GM19395 (cell line): ENCODE measurements around the gene CHST11.

Source experiments
- ATAC-seq: cut with Tn5 transposase; IDR thresholded peaks from one replicate; pipeline ENCODE4 v1.9.1; 2021; ENCODE audit warnings: mild to moderate bottlenecking, moderate library complexity; ENCODE audit not compliant: unreplicated experiment

The CHST11 gene

DNA sequence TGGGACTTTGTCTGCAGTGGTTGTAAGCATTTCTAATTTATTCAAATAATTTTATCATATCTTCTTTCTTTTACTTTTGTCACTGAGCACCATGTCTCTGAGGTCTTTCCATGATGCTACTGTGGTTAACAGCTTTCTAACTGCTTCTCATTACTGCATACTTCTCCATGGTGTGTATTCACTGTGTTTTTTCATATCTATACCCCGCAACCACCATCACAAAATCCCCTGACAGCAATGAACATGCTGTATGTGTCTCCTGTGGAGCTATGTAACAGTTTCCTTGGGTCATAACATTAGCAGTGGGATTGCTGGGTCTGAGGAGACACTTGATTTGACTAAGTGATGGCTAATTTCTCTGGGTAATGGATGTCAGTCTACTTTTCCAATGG lies 29.2 kb upstream of the CHST11 start:
- ATAC-seq, result no peak

DNA sequence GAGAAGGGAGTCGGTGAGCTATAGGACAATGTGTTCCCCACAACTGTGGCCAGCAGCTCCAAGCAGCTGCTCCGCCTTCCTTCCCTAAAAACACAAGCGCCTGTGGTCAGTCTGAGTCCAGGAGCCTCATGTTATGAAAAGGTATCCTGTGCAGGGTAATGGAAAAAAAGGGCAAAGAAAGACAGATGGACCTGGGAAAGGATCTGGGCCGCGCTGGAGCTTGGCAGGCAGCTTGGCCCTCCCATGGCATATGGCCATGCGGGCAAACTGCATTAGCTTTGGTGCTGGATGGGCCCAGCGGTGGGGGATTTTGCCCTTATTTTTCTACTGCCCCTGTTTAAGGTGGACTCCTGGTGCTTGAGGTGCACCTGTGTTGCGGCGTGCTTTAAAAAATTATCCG lies 23.7 kb upstream of the CHST11 start:
- ATAC-seq, result no peak

DNA sequence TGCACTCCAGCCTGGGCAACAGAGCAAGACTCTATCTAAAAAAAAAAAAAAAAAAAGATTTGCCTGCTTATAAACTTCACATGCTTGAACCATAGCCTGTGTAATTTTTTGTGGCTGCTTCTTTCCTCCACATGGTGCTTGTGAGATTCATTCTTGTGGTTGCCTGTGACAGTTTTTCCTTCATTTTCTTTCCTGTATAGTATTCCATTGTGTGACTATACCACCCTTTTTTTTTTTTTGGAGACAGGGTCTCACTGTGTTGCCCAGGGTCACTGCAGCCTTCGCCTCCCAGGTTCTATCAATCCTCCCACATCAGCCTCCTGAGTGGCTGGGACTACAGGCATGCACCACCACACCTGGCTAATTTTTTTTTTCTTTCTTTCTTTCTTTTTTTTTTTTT lies 22.6 kb upstream of the CHST11 start:
- no peak for ATAC-seq

DNA sequence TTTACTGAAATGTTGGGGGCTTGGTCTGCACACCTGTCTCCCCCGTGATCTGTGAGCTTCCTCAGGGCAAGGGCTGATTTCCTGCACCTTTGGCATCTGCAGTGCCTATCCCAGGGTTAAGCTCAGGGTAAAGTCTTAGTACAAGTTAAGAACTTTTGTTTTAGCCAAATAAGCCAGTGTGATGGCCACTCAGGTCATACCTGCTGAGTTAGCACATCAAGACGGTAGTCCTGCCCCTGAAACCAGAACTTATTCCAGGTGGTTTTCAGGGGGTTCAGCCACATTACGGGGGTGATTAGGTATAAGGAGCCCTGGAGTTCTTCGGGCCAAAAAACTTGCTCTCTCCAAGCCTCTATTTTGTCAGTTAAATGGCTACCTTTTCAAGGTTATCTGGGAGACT lies 21.6 kb upstream of the CHST11 start:
- no peak for ATAC-seq

DNA sequence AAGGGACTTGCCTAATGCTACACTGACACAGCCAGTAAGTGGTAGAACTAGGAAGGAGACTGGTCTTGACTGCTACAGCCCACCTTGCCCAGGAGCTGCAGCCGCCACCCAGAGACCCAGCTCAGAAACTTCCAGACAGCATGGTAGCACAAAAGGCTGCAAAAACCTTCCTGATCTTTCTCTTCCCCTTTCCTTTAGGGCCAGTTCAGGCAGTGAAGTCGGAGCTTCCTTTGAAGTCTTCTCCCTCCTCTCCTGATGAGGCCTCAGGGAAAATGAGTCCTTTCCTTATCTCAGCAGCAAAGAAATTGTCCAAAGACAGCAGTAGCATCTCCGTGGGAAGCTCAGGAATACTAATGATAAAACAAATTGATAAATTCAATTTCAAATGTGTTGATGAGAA lies 21.0 kb upstream of the CHST11 start:
- ATAC-seq, result no peak

DNA sequence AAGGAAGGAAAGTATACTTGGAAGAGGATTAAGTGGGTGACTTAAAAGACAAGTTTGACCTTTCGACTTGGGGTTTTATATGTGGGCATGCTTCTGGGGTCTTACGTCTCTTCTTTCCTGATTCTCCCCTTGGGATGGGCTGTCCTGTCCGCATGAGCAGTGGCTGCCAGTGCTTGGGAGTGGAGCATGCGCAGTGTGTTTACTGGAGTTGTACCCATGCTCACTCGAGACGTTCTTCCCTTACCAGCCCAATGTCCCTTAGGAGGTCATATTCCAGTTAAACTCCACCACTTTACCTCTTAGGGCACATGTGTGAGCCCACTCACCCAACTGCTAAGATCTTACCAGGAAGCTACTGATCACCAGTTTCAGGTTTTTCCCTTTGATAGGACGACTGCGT lies 20.0 kb upstream of the CHST11 start:
- ATAC-seq, result no peak

DNA sequence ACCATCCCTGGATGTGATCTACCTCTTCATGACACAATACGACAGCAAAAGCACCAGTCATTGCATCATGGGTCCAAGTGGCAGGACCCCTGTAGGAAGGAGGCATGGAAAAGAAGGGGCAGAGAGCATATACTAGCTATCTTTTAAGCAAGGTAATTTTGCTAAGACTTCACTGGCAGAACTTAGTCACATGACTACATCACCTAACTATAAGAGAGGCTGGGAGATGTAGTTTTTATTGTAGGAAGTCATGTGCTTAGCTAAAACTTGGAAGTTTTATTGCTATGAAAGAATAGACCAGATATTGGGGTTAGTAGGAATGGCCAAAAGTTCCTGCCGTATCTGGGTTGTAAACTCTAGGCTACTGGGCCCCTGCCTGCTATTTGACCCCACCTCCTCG lies 18.6 kb upstream of the CHST11 start:
- no peak for ATAC-seq

DNA sequence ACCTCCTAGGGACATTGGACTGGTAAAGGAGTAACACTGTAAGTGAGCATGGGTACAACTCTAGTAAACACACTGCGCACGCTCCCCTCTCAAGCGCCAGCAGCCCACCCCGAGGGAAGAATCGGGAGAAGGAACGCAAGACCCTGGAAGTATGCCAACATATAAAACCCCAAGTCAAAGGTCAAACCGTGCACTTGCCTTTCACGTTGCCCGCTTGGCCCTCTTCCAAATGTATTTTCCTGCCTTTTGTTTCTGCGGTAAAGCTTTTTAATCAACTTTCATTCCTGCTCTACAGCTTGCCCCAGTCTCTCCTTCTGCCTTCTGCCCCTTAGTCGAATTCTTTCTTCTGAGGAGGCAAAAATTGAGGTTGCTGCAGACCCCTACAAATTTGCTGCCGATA lies 17.6 kb upstream of the CHST11 start:
- ATAC-seq, result no peak

DNA sequence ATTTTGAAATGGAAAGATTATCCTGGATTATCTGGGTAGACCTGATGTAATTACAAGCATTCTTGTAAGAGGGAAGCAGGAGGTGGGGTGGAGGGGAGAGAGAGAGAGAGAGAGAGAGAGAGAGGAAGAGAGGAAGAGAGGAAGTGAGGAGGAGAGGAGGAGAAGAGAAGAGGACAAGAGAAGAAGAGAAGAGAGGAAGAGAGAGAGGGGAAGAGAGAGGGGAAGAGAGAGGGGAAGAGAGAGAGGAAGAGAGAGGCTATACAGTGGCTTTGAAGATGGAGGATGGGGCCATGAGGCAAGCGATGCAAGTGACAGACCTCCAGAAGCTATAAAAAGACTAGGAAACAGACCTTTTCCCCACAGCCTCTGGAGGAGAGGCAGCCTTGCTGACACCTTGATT lies 13.7 kb upstream of the CHST11 start:
- ATAC-seq, result no peak

DNA sequence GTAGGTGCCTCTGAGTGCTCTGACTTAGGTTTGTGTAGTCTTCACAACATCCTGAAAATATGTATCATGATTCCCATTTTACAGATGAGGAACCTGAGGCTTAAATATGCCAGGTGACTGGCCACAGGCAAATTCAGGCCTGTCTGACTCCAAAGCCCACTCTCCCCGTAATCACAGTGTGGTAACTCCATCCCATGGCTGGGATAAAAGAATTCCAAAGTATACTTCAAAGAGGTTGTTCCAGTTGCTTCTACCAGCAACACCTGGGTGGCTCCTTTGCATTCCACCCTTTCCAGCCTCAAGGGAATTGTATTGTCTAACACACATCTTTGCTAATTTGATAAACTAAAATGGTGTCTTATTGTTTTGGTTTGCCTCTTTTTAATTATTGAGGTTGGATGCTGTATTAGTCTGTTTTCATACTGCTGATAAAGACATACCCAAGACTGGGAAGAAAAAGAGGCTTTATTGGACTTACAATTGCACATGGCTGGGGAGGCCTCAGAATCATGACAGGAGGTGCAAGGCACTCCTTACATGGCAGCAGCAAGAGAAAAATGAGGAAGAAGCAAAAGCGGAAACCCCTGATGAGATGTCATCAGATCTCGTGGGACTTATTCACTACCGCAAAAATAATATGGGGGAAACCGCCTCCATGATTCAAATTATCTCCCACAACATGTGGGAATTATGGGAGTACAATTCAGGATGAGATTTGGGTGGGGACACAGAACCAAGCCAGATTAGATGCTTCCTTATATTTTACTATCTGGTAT lies 9.9 kb upstream of the CHST11 start:
- no peak for ATAC-seq

DNA sequence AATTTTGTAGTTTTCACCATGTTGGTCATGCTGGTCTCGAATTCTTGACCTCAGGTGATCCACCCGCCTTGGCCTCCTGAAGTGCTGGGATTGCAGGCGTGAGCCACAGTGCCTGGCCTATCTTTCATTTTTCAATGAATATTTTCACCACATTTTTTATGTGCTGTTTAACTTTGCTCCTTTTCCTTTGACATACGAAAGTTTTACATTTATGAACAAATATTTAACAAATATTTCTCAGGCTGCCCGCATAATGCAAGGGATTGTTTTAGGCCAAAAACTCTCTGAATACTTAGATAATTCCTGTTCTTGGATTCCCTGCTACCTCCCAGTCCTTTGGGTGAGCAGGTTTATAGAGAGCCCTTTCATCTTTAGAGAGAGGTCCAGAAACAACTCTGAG lies 8.7 kb upstream of the CHST11 start:
- ATAC-seq, result no peak

DNA sequence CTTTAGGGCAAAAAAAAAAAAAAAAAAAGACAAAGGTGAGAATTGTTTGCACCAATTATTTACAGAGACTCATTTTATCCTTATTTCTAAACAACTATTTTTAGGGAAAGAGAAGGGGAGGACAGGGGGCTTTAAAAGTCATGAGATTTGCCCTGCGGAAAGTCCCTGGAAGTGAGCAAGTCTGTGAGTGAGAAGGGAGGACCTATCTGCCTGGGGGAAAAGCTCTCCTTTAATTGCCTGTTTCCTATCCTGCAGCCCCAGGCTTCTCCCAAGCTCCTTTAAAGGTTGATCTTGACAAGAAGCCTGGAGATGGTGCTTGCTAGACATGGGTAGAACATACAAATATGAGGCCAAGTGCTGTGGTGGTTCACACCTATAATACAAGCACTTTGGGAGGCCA lies 8.3 kb upstream of the CHST11 start:
- no peak for ATAC-seq

DNA sequence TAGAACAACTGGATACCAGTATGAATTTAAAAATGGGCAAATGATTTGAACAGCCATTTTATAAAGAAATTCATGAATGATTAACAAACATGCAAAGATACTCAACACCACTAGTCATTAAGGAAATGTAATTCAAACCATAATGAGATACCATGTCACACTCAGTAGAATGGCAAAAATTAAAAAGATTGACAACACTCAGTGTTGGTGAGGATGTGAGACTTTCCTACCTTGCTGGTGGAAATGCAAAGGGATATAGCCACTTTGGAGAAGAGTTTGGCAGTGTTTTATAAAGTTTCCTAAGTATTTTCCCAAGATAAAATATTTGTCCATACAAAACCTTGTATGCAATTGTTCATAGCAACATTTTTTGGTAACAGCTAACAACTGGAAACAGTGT lies 6.0 kb upstream of the CHST11 start:
- no peak for ATAC-seq

DNA sequence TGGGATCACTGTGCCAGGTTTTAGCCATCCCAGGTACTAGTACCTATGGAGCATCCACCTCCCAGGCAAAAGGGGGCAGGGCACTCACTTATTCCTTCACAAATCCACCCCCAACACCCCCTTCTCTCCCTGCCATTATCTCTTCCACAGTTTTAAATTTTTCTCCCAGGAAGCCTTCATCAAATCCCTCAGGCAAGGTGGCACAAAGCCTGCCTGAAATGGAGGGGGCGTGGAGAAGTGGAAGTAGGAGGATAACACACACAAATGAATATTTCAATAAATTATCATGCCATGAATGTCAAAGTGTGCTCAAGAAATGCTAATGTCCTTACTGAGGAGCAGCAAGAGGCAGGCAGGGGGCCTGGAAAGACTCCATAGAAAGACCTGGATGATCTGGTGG lies 4.7 kb upstream of the CHST11 start:
- ATAC-seq, result no peak

DNA sequence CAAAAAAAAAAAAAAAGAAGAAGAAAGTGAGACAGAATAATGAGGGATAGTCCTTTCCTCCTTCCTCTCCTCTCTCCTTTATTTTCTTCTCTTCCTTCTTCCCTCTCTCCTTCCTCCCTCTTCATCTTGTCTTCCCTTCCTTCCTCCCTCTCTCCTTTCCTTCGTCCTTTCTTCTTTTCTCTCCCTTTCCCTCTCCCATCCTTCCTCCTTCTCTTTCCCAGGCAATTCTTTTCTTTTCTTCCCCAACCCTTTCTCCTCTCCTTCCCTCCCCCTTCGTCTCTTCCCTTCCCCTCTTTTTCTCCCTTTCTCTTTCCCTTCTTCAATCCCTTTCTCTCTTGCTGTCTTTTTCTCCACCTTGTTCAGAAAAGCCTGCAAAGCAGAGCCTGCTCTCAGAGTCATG lies 3.6 kb upstream of the CHST11 start:
- no peak for ATAC-seq

DNA sequence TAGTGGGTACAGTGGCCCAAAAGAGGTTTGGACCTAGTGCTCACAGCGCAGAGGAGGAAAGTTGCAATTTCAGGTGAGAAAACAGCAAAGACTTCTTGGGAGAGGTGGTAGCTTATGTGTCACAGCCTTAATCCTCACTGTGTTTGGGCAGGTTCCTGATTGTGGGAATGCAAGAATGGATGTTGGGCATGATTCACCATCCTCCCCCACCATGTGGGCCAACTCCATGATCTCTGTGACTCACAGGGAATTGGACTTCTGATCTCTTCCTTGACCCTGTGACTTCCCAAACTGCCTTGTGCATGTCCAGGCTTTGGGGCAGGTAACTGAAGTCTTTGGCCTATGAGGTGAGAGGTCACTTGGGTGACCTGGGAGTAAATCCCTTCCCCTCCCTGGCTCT lies 1.8 kb upstream of the CHST11 start:
- no peak for ATAC-seq

DNA sequence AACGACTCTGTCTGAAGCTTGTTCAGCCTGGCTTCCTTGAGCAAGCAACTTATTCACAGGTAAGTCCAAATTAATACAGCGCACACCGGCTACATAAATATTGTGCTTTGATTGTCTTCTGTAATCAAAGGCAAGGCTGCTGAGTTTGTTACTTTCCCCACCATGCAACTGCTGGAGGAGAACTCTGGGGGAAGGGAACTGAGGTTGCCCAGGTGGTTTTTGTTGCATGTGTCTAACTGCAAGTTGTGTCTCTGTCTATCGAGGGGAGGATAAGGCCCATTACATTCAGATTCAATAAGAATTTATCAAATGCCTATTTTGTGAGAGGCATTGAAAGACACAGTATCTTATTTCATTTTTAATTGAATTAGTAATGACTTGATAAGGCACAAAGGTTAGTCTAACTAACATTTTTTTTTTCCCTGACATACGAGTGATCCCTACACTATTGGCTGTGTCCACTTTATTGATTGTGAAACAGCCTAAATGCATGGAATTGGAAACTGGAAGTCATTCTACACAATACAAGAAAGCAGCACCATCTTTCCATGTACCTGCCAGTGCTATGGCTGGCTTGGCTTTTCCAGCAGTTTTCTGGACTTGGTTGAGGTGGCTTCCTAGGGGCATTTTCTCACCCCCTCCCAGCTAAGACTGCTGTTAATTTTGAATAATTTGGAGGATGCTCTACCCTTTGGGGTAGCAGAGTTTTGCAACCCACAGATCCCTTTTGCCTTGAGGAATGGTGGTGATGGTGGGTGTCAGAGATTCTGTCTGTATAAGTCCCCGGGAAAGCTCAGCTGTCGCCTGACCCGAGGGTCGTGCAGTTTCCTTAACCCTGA lies 951 bp upstream of the CHST11 start:
- no peak for ATAC-seq

DNA sequence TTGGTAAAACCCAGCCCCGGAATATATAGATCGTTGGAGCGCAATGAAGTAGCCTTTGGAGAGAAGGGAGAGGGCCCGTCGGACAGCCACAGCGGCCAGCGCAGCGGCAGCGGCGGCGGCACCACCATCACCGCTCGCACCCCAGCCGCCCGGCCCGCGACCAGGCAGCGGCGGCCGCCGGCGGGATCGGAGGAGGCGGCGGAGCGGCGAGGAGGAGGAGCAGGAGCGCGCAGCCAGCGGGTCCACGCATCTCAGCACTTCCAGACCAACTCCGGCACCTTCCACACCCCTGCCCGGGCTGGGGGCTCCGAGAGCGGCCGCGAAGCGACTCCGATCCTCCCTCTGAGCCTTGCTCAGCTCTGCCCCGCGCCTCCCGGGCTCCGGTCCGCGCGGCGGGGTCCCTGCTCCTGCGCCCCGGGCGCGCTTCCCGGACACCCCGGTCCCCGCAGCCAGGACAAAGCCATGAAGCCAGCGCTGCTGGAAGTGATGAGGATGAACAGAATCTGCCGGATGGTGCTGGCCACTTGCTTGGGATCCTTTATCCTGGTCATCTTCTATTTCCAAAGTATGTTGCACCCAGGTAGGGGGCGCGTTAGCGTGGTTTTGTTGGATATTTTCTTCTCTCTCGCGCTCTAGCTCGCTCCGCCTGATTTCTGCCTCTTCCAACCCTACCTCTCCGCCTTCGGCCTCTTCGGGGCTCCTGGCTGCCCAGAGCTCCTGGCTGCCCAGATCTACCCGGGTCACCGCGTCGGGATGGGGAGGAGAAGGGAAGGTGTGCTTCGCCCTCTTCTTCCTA lies 400 bp downstream of the CHST11 start:
- ATAC-seq, result peak; percentile 33

DNA sequence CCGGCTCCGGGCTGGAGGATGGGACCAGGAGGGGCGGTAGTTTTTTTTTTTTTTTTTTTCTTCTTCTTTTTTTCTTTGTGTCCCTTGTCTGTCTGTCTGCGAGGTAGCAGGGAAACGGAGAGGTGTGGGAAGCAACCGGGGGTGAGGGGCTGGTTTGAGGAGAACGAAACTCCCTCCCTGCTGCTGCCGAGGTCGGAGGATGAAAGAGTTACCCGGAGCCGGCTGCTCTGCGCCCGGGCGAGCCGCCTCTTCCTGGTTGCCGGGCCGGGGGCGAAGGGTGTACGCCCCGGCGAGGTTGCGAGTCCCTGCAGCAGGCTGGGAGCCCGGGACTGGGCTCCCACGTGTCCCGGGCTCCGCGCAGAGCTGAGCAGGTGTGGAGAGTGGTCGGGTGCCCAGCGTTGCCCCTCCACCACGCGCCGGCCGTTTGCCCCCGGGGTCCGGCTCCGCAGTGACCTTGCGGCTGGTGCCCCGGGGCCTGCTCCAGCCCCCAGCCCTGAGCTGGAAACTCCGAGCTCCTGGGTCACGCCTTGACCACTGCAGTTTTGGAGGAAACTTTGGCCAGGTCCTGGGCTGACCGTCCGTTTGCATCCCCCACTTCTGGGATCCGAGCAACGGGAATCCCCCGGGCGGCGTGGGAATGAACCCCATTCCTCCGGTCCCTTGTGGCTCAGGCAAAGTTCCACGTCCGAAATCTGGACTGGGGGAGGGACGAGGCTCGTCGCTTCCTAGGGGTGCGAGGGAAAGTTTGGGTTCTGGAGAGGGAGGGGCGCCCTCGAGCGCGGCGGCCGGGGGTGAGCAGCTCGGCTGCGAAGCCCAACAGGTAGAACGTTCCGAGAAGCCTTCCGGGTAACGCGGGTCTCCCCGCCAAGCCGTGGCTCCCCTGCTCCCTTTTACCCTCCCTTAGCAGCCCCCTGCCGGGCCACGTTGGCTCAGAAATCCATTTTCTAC lies 1.3 kb downstream of the CHST11 start:
- ATAC-seq, result no peak

DNA sequence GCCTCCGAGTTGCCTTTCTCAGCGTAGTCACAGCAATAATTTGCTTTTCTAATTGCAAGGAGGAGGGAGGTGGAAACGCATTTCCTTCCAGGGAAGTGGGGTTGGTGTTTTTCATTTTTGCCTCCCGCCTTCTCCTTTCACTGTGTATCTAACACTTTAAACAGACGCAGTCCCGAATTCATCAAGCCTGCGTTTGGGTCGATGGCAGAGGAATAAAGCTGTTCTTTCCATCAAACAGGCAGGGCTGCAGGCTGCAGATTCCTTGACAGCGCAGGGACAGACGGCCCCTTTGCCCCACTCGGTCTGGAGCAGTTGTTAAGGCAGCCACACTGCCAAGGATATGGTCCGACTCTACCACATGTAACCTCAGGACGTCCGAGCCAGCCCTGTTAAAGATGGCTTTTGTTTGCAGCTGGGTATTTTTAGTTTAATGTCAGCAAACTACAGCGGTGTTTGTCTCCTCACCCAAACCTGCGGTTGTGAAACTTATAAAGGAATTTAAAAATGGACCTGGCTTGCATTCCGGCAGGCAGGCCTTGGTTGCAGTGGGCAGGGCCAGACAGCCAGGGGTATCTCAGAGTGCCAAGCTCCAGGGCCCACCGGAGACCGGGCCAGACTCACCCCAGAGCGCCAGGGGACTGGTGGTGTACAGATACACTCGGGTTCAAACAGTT lies 2.1 kb downstream of the CHST11 start:
- ATAC-seq, result no peak
